T follicular helper cell (primary cell): Measurements from ENCODE around the gene CEP83.
A peak's percentile ranks its signal among the peaks of the same experiment; 100 is the strongest.

ENCODE experiments used
- DNase-seq: peaks from one replicate; pipeline ENCODE4 v3.0.0-alpha.2; 2020; ENCODE audit warnings: low read depth

CEP83 gene

DNA sequence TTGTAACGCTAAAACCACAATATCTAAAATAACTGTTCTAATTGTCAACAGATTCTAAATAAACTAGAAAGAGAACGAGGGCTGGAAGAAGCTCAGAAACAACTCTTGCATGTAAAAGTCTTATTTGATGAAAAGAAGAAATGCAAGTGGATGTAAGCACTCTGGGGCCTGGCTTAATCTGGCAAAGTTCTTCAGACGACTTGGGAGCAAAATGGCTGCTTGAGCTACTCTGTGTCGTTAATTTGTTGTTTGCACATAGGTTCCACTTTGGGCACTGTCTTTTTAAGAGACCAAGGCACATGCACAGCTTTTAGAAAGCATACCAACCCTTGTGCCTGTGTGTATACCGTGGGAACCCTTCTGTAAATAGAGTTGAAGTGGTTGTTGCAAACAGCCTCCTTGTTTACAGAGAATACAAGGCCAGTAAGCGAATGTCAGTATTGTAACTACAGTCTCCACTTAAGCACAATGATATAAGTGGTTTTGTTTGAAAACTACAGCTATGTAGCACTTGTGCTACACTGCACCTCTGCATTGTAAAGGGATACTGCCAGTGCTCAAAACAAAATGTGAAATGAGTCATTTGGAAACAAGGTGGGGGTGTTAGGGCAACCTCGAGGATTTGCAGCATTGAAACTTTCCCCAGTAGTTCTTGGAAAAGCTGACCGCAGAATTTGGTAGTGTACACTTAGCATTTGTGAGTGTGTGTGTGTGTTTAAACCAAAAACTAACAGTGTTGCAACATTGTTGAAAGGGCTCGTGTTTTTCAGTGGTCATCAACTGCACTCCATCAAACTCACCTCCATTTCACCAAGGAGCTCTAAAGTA is 154.3 kb downstream of the CEP83 start:
- no peak for DNase-seq

DNA sequence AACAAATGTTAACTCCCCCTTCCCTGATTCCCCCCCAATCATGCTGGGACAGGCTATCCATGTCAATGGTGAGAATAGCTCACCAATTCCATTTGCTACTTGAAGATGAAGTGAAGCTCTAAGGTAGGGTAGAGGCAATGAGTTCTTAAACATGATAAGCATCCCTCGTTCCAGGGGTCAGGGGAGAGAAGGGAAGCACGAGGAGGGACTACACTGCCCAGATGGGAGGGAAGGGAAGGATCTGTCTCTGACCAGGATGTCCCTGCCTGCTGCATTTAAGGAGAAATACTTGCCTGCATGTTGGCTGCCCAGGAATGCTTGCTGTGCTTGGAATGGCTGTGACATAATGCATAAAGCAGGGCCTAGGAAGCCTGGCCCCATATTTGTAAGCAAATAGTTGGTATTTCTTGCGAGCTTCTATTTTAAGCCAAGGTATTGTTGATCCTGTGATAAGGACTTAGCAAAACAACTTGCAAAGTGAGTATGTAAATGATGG is 155.1 kb downstream of the CEP83 start:
- no peak for DNase-seq

DNA sequence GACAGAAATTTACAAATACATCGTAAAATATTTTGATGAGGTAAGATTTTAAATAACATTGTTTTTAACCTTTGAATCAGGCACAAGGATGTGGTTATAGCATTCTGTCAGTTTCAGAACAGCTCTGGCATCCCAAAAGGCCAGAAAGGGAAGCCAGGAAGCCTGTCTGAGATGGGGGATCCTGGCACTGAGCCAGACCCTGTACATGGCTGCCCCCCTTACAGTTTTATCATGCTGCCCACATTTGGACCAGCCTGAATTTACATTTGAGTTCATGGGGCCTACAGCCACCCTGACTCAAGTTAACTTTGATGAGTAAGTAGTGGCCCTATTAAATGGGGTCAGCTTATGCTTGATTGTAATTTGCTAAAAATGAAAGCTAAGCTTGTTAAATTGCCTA is 155.7 kb downstream of the CEP83 start:
- no peak for DNase-seq

DNA sequence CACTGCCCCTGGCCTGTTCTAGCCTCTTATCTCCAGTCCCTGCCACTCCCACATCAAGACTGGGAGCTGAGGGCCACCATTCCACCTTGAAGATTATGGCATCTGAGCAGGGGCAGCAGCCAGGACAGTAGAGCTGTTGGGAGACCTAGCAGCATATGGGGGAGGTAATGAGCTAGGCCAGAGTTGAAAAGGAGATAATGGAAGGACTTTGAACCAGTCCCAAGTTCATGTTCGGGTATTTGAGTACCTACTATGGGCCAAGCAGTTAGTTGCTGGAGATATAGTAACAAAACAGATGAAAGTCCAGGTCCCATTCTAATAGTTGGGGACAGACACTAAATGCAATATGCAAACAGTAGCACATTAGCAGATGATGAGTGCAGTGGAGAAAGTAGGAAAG is 159.8 kb downstream of the CEP83 start:
- no peak for DNase-seq

DNA sequence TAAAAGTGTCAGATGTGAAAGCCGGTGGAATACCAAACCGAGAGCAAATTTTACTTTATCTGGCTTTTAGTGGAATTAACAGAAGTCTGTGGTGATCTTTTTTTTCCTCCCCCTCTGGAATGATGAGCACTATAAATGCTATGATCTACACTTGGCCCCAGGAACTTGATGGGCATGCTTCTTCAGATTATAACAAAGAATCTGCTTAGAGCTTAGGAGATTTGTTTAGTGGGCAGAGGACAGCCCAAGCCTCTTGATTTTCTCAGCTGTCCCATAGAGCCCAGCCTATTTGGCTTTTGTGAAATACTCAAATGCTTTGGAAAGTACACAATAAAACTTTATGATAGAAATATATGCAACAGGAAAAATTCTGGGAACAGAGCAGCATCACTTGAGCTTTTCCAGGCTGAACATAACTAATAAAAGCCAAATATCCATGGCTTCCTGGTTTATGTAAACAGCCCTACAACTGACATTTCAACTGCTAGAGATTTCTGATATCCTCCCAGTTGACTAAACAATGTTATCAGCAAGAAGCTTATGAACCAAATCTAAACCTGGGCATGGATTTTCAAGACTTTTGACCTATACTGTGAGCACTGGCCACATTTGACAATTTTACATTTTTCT is 161.7 kb downstream of the CEP83 start:
- DNase-seq: no peak

DNA sequence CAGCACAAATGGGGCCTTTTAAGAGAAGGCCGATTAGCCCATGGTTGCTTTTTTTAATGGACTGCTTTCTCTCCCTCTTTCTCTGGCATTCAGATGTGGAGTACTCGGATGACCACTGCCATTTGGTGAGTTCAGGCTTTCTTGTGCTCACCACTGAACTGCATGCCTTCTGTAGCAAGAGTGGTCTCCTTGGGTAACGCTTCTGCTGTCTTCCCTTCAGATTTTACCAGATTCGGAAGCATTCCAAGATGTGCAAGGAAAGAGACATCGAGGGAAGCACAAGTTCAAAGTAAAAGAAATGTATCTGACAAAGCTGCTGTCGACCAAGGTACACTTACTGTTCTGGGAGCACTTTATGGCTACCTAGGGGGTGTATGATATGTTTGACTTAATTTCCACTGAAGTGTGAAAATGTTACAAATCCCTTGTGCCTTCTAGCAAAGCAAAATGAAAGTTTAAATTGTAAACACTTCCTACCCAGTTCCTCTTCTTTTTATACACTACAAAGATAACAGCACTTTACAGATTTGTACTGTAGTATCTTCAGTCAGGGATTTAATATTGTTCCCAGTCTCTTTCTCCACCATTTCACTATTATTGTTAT is 162.5 kb downstream of the CEP83 start:
- no peak for DNase-seq

DNA sequence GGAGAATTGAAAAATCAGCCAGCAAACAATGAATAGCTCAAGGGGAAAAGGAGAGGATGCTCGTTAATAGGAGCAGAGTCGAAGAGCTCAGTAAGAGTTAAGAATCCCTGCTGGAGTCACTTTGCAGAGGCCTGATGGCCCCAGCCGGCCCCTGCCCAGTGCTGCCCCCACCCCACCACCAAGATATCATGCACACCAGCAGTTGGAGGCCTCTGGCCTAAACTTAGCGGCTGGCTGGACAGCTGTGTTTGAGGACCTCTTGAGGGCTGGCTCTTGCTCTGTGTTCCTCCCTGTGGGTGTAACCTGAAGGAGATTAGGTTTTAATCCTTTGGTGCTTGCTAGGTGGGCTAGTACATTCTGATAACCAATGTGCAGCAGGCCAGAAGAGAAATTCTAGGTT is 169.3 kb downstream of the CEP83 start:
- DNase-seq: no peak

DNA sequence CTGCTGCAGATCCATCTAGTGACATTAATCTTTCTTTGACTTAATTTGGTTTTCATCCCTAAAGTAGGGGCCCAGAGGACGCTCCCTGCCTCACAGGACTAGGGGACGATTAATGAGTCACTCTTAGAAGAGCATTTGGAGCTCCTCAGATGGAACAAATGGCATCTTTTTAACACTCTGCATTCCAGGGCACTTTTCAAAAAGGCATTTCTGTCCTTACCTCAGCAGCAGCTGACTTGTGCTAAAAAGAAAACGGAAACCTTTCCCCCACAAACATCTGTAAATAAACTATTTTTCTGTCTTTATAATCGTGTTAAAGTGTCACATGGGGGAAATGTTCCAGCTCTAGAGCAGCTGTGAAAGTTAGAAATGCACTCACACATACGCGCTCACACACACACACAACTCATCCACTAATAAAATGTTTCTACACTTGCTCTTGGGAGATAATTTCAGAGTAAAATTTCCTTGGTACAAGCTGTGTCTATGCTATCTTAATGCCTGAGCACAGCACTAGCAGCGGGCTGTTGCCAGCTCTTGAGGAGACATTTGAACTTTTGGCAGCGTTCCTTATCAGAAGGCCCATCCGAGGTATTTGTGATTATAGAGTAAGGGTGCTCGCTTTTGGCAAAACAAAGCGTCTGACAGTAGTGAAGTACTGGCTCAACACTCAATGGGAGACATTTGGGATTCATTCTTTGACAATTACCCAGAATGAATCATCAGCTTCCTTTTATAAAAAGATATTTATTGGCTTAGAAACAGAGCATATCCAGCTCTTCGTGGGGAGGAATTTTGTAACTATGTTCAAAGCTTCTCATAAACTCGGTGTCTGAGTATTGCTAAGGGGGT is 170.0 kb downstream of the CEP83 start:
- no peak for DNase-seq

DNA sequence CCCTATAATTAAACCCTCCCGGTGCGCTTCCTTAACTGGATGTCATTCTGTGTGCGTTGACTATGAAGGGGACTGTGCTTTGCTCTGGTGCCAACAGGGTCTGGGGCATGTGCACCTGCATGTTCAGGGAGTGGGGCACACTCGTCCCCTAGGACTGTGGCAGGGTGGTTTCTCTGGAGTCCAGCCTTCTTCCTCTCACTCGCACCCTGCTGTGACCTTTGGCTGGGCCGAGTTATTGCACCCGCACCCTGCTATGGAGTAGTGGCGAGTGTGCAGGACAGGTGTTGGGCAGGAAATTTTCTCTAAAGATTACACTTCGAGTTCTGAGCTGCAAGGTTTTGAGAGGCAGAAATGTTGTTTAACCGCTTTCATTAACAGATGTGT is 172.4 kb downstream of the CEP83 start:
- no peak for DNase-seq

DNA sequence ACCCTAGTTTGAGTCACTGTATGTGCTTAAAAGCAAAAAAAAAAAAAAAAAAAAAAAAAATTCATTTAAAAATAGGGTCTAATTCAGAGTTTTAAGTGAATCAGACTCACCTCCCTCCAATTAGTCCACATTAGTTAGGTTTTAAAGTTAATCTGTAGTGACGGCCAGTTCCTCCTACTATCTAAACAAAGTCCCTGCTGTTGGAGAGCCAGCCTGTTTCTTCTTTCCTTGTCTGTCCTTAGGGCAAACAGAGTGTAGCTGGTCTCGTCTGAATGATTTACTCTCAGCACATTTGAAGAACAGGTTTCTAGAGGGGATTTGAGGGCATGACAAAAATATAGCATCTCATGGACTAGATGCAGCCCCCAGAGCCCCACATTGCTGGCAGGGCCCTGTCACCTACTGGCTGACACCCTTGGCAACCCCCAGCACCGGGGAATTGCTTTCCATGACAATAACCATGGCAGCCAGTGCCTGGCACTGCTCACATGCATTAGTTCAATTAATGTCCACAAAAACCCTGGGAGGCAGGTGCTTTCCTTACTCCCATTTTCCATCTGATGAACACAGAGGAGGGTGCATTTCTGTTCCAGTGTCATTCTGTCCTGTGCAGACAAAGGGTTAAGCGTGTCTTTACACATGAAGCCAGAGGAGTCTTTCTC is 173.0 kb downstream of the CEP83 start:
- no peak for DNase-seq

DNA sequence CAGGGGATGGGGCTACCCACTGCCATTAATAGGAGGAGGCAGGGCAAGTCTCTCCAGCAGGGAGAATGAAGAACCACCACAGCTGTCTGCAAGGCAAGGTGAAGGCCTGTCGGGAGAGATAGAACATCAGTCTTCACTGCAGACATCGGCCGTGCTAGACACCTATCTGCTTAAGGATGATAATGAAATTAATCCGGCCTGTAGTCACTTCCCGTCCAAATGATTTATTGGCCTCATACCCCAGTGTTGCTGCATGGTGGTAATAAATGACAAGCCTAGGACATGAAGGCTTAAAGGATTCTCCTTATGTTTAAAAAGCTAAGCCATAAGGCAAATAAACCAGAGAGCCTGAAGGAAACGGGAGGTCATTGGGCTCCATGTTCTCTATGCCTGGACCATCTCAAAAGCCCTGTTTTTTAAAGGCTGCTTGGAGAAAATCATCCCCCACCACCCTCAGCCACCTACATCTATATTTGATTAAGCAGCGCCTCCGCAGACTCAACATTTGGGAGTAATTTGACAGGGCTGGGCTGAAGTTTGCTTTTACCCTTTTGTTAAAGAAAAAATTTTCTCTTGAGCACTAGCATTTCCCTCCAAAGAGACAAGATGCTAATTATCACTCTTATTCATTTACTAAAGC is 173.6 kb downstream of the CEP83 start:
- DNase-seq: no peak

DNA sequence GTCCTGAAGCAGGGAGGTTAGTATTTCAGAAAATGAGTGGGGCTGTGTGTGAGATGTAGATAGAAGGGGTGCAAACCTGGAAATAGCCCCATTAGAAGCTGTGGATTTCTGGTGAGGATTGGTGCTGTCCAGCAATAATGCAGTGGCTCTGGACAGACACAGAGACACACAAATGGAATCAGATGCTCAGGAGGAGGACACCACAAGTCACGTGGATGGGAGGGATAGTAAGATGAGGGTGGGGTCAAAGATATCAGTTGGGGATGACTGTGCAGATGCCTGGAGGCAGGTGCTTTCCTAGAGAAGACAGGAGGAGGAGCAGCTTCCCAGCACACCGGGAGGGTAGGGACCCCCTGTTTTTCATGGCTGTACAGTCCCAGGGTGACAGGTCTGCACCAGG is 174.8 kb downstream of the CEP83 start:
- no peak for DNase-seq

DNA sequence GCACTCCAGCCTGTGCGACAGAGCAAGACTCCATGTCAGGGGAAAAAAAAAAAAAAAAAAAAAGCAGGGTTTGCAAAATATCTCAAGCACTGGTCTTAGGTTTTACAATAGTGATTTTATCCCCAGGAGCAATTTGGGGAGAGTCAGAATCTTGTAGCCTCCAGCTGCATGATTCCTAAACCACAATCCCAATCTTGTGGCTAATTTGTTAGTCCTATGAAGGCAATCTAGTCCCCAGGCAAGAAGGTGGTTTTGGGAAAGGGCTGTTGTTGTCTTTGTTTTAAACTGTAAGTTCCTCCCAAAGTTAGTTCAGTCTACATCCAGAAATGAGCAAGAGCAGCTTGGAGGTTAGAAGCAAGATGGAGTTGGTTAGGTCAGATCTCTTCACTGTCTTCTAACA is 175.6 kb downstream of the CEP83 start:
- DNase-seq: no peak

DNA sequence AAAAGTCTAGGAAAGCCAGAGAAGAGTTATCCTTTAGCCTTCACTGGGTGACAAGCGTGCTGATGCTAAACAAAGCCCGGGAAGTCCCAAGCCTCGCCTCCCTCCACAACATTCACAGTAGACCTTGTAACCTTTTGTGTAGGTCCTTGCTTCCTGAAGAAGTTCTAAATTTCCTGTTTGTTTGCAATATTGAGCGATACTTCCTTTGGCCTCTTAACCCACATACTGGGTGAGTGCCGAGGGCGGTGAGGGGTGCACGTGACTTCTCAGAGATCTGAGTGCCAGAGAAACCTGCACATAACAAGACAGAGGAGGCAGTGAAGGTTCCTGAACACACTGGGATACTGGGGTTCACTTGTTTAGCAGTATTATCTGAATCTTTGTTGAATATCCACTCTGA is 177.0 kb downstream of the CEP83 start:
- DNase-seq: peak; percentile 28

DNA sequence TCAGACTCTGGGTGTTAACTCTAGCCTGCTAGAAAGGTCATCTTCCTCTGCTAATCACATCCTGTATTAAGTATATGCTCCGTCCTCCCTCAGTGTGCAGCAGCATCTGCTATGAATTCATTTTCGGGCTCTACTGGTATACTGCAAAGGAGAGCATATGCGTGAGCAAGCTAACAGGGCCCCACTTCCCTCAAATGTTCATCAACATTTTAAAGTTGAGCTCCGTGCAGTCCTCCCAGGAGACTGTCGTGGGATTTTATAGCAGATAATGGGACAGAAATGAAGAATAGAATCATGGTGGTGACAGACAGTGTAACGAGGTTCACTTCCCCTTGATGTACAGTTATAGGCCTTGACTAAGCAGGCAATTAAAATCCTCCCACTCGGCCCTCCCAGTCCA is 179.6 kb downstream of the CEP83 start:
- no peak for DNase-seq

DNA sequence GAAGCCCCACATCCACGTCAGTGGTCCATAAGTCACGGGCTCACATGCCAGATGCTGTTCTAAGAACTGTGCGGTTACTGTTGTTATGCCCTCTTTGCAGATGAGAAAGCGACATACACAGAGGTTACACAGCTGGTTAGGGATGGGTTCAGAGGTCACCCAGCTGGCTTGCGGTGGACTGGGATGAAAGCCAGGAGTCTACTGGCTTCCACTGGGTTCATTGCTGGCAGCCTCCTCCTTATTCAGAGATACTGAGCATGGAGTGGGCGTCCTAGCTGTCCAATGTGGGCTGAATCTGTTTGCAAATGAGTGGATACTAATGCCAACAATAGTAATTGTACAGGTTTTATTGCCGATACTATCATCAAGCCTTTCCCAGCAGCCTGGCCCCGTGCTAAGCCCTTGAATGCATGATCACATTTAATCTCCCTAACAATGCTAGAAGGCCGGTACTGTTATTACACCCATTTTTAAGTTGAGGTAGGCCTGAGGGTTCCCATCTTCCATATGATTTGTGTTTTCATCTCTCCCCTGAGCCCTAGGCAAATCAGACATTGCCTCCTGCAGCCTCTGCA is 182.2 kb downstream of the CEP83 start:
- DNase-seq: no peak

DNA sequence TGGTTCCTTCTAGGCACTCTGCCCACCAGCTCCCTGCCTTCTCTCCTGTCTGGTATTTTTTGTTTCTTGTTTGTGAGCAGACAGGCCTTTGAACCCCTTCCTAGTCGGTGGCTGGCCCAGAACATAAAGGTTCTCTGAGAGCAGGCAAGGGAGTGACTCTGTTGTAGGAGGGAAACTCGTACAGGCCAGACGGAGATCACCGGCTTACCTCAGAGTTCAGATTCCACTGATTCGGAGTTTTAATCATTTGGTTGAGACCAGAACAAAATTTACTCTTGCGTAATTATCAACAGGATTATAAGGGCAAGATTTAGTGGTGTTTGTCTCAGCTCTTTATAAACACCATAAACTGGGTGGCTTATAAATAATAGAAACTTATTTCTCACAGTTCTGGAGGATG is 182.9 kb downstream of the CEP83 start:
- DNase-seq: no peak

DNA sequence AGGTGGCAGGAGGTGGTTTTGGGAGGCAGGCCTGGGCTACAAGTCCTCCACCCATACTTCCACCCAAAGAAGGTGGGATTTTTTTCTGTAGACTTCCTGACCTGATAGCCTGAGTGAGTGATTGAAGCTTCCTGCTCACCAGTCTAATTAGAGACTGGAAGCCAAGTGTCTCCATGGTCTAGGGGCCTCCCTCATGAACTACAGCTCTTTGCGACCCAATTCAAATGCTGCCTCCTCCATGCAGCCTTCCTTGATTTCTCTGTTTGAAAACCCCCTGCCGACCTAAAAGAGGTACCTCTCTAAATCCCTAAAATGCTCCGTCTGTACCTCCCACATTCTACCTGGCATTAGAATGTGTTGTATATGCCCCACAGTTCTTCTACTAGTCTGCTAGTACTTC is 186.4 kb downstream of the CEP83 start:
- no peak for DNase-seq

DNA sequence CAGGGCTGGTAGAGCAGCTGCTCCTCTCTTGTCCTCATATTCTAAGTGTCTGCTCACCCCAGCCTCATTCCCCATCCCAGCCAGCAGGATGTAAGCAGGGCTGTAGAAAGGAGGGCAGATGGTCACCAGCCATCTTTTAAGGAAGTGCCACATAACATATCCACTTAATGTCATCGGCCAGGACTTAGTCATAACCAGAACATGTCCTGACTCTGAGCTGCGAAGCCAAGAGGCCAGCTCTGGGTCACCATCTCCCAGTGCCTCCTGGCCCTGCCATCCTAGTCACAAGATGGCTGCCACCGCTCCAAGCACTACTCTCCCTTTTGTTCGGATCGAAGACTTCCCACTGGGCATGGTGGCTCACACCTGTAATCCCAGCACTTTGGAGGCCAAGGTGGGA is 187.4 kb downstream of the CEP83 start:
- no peak for DNase-seq

DNA sequence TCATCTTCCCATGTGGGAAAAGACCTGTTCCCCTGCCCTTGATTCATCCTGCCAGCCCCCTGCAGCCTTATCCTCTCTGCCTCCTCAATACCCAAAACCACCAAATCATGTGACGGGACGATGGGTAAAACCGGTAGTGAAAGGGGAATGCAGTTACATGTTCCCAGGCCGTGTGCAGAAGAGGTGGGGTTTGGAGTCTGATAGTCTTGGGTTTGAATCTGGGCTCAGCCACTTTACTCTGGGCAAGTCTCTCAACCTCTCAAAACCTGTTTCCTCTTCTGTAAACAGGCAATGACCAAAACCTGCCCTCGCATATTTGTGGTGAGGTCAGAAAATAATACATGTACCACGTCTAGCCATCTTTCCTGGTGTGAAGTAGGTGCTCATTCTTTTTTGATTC is 188.3 kb downstream of the CEP83 start:
- DNase-seq: no peak
